ENCODE results near the gene ARHGAP30. TPM values are rescaled to one million over a fixed set of nuclear protein-coding genes. Genes with fewer than 3 reads are reported as not detected.
A peak's percentile ranks its signal among the peaks of the same experiment; 100 is the strongest.

Gene ARHGAP30
- total RNA-seq, 2 experiments from 2014 or later: 104 to 106 TPM

DNA sequence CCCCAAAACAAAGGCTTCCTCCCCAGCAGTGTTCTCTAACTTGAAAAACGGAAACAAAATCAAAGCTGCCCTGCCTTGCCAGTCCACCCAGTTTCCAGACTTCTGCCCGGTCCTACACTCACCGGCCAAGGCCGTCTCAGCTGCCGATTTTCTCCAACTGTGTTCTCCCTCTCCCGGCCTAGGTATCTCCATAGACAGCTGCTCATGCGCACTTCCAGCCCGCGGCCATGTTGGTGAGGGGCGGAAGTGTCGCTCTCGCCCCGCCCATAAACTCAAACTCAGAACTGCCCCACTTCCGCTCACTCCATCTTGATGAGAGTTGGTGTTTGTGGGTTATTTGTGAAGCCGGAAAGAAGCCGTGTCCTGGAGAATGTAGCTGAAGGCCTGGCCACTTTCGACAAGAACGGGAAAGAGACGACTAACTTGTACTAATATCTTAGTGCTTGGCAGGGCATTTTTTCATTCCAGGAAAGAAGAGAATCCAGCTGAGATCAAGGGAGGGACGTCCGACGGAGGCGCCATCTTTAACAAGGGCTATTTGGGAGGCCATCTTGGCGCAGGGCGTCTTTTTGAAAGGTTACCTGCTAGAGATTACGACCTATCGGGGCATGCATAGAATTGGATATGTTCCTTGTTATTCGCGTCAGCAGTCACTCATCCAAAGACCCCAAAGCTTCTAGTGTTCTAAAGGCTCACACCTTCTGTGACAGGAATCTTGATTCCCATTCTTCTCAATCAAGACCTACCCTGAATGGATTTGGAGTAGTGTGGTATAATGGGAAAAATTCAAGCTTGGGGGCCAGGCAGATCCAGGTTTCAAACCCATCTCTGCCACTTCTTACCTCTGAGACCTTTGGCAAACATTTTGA is 23.7 kb downstream of the ARHGAP30 start, which contains the start of gene USF1:
Gene USF1, minus strand, starts transcription at position 242 of the 869 bp plus-strand sequence. CDS start 2,702 bp downstream, outside the sequence.
- Mint-ChIP-seq H3K4me1 (ENCODE audit: low read depth) (peaks cover 32% of the 10 kb centered on the region), H3K4me3 (peak within 1 kb of the TSS; percentile 88), H3K9me3 (no peaks in the 10 kb centered on the region), H3K27me3 (ENCODE audit: low read depth) (no peaks in the 10 kb centered on the region), H3K36me3 (ENCODE audit: low read depth) (peaks cover 33% of the 10 kb centered on the region), H3K27ac (peak within 1 kb of the TSS; percentile 99)
- intact Hi-C loops (cut with micrococcal nuclease): loop anchor here (1.0 to 2.0 kb wide), 7 partner anchors 22 to 156 kb away; partner anchors contain the start of genes DEDD, NDUFS2 and UFC1
- peak; percentile 95 for DNase-seq
- CTCF ChIA-PET: interaction anchor here (0.7 to 11.2 kb wide), 7 partner anchors 14 to 320 kb away, joined by 3 to 135 read pairs (median 5); partner anchors contain the start of genes ARHGAP30 and KLHDC9

DNA sequence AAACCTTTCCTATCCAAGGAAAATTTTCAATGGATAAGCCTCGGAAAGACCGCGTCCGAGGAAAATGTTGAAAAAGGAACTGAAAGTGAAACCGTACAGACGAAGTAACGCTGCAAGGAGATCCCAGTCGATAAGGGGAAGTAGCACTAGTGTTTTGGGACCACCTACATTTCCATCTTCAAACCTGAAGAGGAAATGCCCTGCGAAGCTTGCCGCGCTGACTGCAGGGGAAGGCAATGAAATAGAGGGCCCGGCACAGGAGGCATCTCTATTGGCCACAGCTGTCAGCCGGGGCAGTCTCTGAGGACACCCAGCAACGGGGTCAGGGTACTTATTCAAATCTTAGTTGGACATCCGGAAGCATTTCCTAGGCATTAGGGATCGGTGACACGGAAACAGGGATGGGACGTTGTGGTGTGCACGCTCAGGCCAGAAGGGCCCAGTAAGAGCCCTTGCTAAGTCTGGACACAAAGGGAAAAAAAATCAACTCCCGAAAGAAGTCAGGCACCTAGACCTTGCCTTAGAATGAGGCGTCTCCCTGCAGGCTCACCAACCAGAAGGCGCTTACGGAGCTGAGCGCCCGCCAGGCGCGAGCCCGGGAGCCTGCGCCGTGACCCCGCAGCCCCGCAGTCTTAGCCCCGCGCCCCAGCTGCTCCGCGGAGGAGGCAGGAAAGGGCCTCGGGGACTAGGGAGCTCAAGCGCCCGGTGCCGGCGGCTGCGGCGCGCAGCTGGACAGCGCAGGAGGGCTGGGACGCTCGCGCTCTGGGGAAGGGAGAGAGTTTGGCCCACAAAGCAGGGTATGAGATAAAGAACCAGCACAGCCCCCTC is 24.6 kb downstream of the ARHGAP30 start:
- Mint-ChIP-seq H3K27me3 (ENCODE audit: low read depth) (no peaks in the 10 kb centered on the region), H3K4me1 (ENCODE audit: low read depth) (peaks cover 32% of the 10 kb centered on the region), H3K27ac (peak overlapping the region; percentile 99), H3K9me3 (no peaks in the 10 kb centered on the region), H3K36me3 (ENCODE audit: low read depth) (peaks cover 34% of the 10 kb centered on the region), H3K4me3 (peak overlapping the region; percentile 88)
- intact Hi-C loops (cut with micrococcal nuclease): loop anchor here (1.0 kb wide), 3 partner anchors 23 to 157 kb away; partner anchors contain the start of gene NDUFS2
- CTCF ChIA-PET: interaction anchor here (0.7 to 11.2 kb wide), 10 partner anchors 10 to 319 kb away, joined by 3 to 135 read pairs (median 5); partner anchors contain the start of genes ARHGAP30, F11R and KLHDC9
- peak; percentile 63 for DNase-seq

DNA sequence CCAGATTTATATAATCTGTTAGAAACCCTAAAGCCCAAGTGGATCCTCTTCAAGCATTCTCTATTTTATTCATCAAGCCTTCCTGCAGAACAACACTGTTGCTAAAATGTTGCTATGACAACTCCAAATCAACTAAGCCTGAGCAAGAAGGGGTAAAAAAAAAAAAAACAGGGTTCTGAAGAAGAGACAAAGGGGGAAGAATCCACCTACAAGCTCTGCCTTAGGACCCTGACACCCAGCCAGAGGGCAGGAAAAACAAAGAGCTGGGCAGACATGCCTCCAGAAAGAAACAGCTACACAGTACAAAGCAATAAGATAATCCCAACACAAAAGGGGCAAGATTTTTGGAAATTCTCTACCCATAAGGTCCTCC is 25.2 kb downstream of the ARHGAP30 start:
- peaks cover 32% of the 10 kb centered on the region for H3K4me1 Mint-ChIP-seq (ENCODE audit: low read depth)
- peak overlapping the region; percentile 88 for H3K4me3 Mint-ChIP-seq
- no peaks in the 10 kb centered on the region for H3K27me3 Mint-ChIP-seq (ENCODE audit: low read depth)
- peaks cover 34% of the 10 kb centered on the region for H3K36me3 Mint-ChIP-seq (ENCODE audit: low read depth)
- H3K27ac Mint-ChIP-seq: peak overlapping the region; percentile 99
- no peaks in the 10 kb centered on the region for H3K9me3 Mint-ChIP-seq
- CTCF ChIA-PET: interaction anchor here (0.9 to 11.2 kb wide), 6 partner anchors 9 to 319 kb away, joined by 3 to 135 read pairs (median 4); partner anchors contain the start of genes F11R and KLHDC9
- DNase-seq: no peak
- intact Hi-C loops (cut with micrococcal nuclease): no loop called here

DNA sequence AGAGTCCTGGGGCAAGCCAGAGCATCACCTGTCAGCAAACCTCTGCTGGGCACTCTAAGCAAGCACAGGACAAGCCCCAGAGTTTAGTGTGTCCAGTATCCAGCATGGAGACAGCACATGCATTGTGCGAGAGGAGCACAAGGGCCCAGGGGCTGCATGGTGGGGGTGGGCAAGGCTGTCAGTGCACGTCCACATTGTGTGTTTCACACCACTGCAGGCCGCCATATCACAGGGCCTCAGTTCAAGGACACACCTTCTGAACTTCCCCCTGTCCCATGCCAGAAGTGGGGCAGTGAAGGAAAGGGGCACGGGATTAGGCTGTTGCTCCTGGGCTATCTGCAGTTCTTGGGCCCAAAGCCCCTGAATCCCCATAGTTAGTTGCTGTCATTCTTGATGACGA is 30.1 kb downstream of the ARHGAP30 start:
- H3K9me3 Mint-ChIP-seq: no peaks in the 10 kb centered on the region
- no peaks in the 10 kb centered on the region for H3K27me3 Mint-ChIP-seq (ENCODE audit: low read depth)
- intact Hi-C loops (cut with micrococcal nuclease): loop anchor here (2.0 kb wide), 2 partner anchors 19 to 27 kb away; partner anchors contain the start of gene F11R
- H3K4me1 Mint-ChIP-seq (ENCODE audit: low read depth): peaks cover 39% of the 10 kb centered on the region
- CTCF ChIA-PET: interaction anchor here (0.7 to 11.2 kb wide), 8 partner anchors 13 to 58 kb away, joined by 3 to 135 read pairs (median 6); partner anchors contain the start of genes ARHGAP30, F11R and KLHDC9
- DNase-seq: no peak
- H3K36me3 Mint-ChIP-seq (ENCODE audit: low read depth): peaks cover 19% of the 10 kb centered on the region
- H3K4me3 Mint-ChIP-seq: peak overlapping the region; percentile 63
- peak overlapping the region; percentile 76 for H3K27ac Mint-ChIP-seq

- no peaks in the 10 kb centered on the region for H3K9me3 Mint-ChIP-seq
- H3K27ac Mint-ChIP-seq: peak overlapping the region; percentile 77
- H3K4me3 Mint-ChIP-seq: peak overlapping the region; percentile 88
- intact Hi-C loops (cut with micrococcal nuclease): loop anchor here (2.0 kb wide), 2 partner anchors 18 to 26 kb away; partner anchors contain the start of gene F11R
- CTCF ChIA-PET: interaction anchor here (0.6 to 11.2 kb wide), 8 partner anchors 9 to 66 kb away, joined by 3 to 135 read pairs (median 3); partner anchors contain the start of genes F11R and KLHDC9
- DNase-seq: no peak
- peaks cover 35% of the 10 kb centered on the region for H3K4me1 Mint-ChIP-seq (ENCODE audit: low read depth)
- peaks cover 19% of the 10 kb centered on the region for H3K36me3 Mint-ChIP-seq (ENCODE audit: low read depth)
- H3K27me3 Mint-ChIP-seq (ENCODE audit: low read depth): no peaks in the 10 kb centered on the region
These were observed 30.5 kb downstream of the ARHGAP30 start for GRCh38 chr1:161039154-161039545.

GRCh38 chr1:161038523-161039153 is 31.1 kb downstream of the ARHGAP30 start, which contains the start of gene TSTD1:
TSTD1 (minus strand) TSS chr1:161038964; CDS start chr1:161038889, 75 bp downstream.
- peak; percentile 92 for DNase-seq
- Mint-ChIP-seq H3K27me3 (ENCODE audit: low read depth) (no peaks in the 10 kb centered on the region), H3K4me3 (peak within 1 kb of the TSS; percentile 88), H3K4me1 (ENCODE audit: low read depth) (peaks cover 36% of the 10 kb centered on the region), H3K27ac (peak within 1 kb of the TSS; percentile 77), H3K9me3 (no peaks in the 10 kb centered on the region), H3K36me3 (ENCODE audit: low read depth) (peaks cover 19% of the 10 kb centered on the region)
- intact Hi-C loops (cut with micrococcal nuclease): loop anchor here (1.0 to 2.0 kb wide), 3 partner anchors 18 to 60 kb away; partner anchors contain the start of genes F11R and KLHDC9
- CTCF ChIA-PET: interaction anchor here (0.6 to 11.2 kb wide), 11 partner anchors 9 to 66 kb away, joined by 3 to 135 read pairs (median 3); partner anchors contain the start of genes F11R and KLHDC9

GRCh38 chr1:161037661-161038522 is 31.8 kb downstream of the ARHGAP30 start:
- Mint-ChIP-seq H3K9me3 (no peaks in the 10 kb centered on the region), H3K36me3 (ENCODE audit: low read depth) (peaks cover 19% of the 10 kb centered on the region), H3K4me1 (ENCODE audit: low read depth) (peaks cover 40% of the 10 kb centered on the region), H3K4me3 (peak overlapping the region; percentile 88), H3K27me3 (ENCODE audit: low read depth) (no peaks in the 10 kb centered on the region), H3K27ac (no peak overlapping the region)
- CTCF ChIA-PET: interaction anchor here (0.8 to 11.2 kb wide), 6 partner anchors 17 to 59 kb away, joined by 3 to 135 read pairs (median 4); partner anchors contain the start of genes F11R and KLHDC9
- intact Hi-C loops (cut with micrococcal nuclease): loop anchor here (1.0 to 2.0 kb wide), 3 partner anchors 17 to 60 kb away; partner anchors contain the start of genes F11R and KLHDC9
- DNase-seq: no peak

DNA sequence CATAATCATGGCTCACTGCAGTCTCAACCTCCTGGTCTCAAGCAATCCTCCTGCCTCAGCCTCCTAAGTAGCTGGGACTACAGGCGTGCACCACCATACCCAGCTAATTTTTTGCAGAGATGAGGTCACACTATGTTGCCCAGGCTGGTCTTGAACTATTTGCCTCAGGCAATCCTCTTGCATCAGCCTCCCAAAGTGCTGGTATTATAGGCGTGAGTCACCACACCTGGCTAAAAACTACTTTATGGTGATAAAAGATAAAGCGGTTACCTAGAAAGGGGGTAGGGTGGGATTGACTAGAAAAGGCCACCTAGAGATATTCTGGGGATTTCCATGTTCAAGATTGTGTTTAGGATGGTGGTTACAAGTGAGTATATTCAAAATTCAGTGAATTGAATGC is 35.9 kb downstream of the ARHGAP30 start:
- DNase-seq: peak; percentile 37
- no peaks in the 10 kb centered on the region for H3K27me3 Mint-ChIP-seq (ENCODE audit: low read depth)
- H3K4me3 Mint-ChIP-seq: no peak overlapping the region
- CTCF ChIA-PET: interaction anchor here (2.4 to 2.5 kb wide), 2 partner anchors 8 to 37 kb away, joined by 12 to 22 read pairs; no protein-coding TSS in a partner anchor
- no peaks in the 10 kb centered on the region for H3K9me3 Mint-ChIP-seq
- intact Hi-C loops (cut with micrococcal nuclease): no loop called here
- peaks cover 36% of the 10 kb centered on the region for H3K4me1 Mint-ChIP-seq (ENCODE audit: low read depth)
- H3K36me3 Mint-ChIP-seq (ENCODE audit: low read depth): peaks cover 5% of the 10 kb centered on the region
- H3K27ac Mint-ChIP-seq: no peak overlapping the region

DNA sequence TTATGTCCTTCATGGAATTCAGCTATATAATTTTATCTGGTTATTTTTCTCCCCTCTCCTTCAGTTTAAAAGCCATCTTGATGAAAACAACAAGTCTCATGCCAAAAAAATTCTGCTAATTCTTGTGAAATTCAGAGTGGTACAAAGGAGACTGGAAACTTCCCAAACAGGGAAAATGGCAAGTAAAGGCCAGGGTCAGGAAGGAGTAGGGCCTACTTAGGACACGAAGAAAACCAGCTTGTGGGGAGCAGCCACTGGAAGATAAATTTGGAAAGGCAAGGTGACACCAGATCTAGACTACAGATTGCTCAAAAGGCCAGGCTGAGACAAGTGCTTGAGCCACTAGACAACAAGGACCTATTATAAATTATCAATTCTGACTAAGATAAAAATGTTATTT is 37.3 kb downstream of the ARHGAP30 start:
- no peak for DNase-seq
- Mint-ChIP-seq H3K36me3 (ENCODE audit: low read depth) (peaks cover 5% of the 10 kb centered on the region), H3K9me3 (no peaks in the 10 kb centered on the region), H3K27ac (no peak overlapping the region), H3K4me1 (ENCODE audit: low read depth) (peaks cover 28% of the 10 kb centered on the region), H3K4me3 (no peak overlapping the region), H3K27me3 (ENCODE audit: low read depth) (no peaks in the 10 kb centered on the region)
- intact Hi-C loops (cut with micrococcal nuclease): loop anchor here (1.0 kb wide), 1 partner anchor 10 kb away; no protein-coding TSS in a partner anchor
- CTCF ChIA-PET: interaction anchor here (1.0 to 2.5 kb wide), 5 partner anchors 10 to 65 kb away, joined by 3 to 22 read pairs (median 3); partner anchors contain the start of gene F11R

GRCh38 chr1:161031874-161032273 is 37.8 kb downstream of the ARHGAP30 start:
- Mint-ChIP-seq H3K4me3 (no peak overlapping the region), H3K27ac (no peak overlapping the region), H3K9me3 (peaks cover 4% of the 10 kb centered on the region), H3K4me1 (ENCODE audit: low read depth) (peaks cover 28% of the 10 kb centered on the region), H3K27me3 (ENCODE audit: low read depth) (no peaks in the 10 kb centered on the region), H3K36me3 (ENCODE audit: low read depth) (peaks cover 7% of the 10 kb centered on the region)
- CTCF ChIA-PET: interaction anchor here (0.6 to 2.5 kb wide), 6 partner anchors 10 to 272 kb away, joined by 3 to 22 read pairs (median 4); partner anchors contain the start of gene F11R
- no peak for DNase-seq
- intact Hi-C loops (cut with micrococcal nuclease): loop anchor here (1.0 kb wide), 1 partner anchor 10 kb away; no protein-coding TSS in a partner anchor

Data from activated naive CD4-positive, alpha-beta T cell treated with anti-CD3 and anti-CD28 coated beads for 36 hours (primary cell).